ENCODE data around the gene ERC2.

GRCh38 chr3:55639143-55639542, 829.1 kb downstream of the ERC2 start:
- TF ChIP-seq CTCF (conservative IDR thresholded peaks at IDR 0.05; ENCODE audit: low read length) (no peak), EZH2phosphoT487 (IDR thresholded peaks at IDR 0.05; ENCODE audit: borderline replicate concordance) (no peak)
